NCI-H2196 (cell line): ENCODE results near the gene ATF4.
"Not testable (repeated sequence)": the region's sequence is repeated elsewhere in the genome, so short reads cannot be mapped to it uniquely, and the experiment has no call there.

ENCODE experiments used
- DNase-seq: peaks from one replicate; lab custom pipeline; 2025; ENCODE audit not compliant: unreplicated experiment; lab: John Stamatoyannopoulos, UW

The ATF4 gene

GRCh38 chr22:39489094-39490068, 31.0 kb upstream of the ATF4 start:
- DNase-seq = no peak

DNA sequence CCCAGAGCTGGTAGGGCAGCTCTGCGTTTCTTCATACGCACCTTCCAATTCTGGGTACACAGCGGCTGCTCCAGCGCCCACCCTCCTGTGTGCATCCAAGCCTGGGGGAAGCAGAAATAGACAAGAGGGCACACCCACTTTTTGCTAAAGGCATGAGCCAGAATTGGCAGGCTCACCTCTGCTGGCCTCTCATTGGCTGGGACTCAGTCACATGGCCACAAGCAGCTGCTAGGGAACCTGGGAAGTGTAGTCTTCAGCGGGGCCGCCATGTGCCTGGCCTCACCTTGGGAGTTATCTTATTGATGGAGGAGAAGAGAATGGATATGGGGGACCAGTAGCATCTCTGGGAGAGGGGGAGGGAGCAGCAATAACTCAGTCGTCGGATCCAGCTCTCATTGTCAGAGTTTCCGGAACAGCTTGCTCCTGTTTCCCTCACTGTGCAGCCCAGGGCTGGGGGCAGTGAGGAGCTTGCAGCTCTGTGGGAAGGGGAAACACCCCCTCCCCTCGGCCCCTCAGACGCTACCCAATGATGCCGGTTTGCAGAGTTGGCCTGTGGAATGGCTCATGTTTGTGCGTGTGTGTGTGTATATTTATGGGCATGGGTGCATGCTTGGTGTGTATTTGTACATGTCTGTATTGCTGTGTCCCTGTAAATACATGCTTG, 30.1 kb upstream of the ATF4 start:
- peak; percentile 57 for DNase-seq

- no peak for DNase-seq
These were observed 29.2 kb upstream of the ATF4 start for GRCh38 chr22:39490966-39491680.

DNA sequence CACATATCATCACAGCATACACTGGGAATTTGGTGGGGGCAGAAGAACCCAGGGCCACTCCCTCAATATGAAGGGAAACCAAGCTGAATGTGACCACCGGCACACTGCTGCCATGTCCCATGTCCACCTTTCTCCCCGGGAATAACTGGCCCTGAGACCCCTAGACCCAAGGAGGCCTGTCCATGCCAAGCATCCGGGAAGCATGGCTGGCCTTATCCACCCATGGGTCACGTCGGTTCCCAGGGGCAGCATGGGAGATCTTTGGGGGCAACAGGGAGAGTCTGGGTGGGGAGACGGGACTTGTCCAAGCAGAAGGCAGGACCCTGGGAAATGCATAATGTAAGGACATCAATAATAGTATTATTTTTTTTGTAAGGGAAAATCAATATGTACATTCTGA, 28.7 kb upstream of the ATF4 start:
- DNase-seq = no peak

DNA sequence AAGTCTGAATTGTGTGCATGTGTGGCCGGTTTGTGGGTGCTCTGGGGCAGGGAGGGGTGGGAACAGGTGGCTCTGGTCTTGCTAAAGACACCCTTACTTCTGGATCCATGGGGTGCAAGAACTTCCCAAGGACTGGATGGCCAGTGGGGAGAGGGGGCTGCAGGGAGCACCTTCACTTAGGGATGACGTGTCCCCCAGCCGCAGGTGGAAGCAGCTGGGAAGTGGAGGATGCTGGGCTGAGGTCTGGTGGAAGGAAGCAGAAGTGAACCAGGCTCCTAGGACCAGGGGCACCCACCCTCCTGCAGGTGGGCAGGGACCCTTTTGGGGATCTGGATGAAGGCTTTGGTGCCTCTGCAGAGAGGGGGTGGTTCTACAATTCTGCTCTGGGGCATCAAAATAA, 28.2 kb upstream of the ATF4 start:
- no peak for DNase-seq

DNA sequence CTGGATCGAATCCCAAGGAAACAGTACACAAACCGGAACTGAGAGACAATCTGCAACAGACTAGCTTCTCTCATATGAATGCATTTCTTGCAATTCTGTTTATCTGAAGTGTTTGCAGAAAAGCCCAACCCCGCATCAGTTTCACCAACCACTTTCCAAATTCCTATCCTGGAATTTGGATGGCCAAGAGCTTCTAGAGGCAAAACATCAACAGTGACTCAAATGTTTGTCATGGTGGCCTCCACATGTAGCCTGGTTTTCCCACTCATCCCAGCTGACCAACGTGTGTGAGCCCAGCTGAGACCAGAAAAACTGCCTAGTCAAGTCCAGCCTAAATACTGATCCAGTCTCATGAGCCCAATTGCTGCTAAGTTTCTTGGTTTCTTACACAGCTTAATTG, 26.6 kb upstream of the ATF4 start:
- no peak for DNase-seq

GRCh38 chr22:39494471-39495120, 25.8 kb upstream of the ATF4 start:
- no peak for DNase-seq

DNA sequence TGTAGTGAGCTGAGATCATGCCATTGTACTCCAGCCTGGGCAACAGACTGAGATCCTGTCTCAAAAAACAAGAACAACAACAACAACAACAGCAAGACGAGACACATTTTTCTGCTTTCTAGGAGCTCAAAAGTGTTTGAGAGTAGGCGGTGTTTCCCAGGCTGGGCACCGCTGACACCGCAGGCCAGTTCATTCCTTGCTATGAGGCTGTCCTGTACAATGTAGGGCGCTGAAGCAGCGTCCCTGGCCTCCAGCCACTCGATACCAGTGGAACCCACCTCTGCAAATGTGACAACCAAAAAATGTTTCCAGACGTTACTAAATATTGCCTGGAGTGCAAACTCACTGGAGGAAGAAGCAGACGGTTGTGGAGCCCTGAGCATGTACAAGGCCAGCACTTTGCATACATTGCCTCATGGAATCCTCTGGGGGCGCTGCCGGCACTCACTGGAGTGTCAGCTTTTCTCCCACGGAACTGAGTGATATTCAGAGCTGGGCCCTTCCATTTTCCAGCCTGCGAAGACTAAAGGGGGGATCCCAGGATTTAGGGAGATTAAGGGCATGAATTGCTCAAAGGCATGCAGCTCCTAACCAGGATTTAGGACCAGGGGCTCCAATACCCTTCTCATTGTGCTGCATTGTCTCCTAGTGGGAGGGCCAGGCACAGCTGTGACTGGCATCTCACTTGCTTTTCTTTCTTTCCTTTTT, 24.1 kb upstream of the ATF4 start:
- peak; percentile 8 for DNase-seq

GRCh38 chr22:39497429-39497828, 22.9 kb upstream of the ATF4 start:
- no peak for DNase-seq

DNA sequence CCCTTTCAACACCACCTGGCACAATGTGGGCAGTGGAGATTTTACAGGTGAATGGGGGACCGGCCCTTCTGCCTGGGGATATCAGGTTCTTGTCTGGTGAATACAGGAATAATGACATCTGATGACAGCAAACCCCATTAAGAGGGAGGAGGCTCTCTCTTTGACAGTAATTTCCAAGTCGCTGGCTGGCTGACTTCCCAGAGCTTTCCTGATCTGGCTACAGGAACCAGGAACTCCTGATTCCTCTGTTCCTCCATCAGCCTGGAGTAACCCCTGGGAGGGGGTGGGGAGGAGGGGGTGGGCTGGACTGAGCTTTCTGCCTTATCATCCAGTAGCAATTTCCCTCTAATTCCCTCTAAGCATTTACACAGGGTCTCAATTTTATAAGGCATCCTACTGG, 22.0 kb upstream of the ATF4 start:
- DNase-seq = peak; percentile 67

DNA sequence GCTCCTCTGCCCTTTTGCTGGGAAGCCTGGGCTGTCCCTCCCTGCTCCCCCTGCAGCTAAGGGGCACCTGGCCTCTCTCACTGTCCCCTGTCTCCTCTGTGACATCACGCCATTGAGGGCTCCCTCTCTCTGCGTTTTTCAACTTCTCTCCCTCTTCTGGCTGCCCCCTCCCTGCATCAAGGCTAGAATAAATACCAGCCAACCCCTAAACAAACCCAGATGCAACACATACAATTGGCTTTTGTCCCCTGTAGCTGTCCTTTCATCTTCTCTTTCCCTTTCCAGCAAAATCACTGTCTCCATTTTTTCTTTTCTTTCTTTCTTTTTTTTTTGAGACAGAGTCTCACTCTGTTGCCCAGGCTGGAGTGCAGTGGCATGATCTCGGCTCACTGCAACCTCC, 21.6 kb upstream of the ATF4 start:
- DNase-seq = no peak

DNA sequence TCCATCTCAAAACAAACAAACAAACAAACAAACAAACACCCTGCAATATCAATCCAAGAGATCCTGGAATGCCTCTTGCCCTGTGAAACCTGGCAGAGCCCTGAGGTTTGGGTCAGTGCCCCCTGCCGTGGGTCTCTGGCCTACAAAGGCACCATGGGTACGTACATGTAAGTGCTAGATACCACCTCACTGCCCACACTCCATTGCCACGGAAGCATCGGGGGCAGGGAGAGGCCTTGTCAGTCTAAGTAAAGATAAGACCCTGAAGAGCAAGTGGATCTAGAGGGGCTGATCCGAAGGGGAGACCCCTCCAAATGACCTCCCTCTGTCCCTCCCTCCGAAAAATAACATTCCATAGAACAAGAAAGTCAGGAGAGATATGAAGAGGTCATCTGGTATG, 20.3 kb upstream of the ATF4 start:
- no peak for DNase-seq

DNA sequence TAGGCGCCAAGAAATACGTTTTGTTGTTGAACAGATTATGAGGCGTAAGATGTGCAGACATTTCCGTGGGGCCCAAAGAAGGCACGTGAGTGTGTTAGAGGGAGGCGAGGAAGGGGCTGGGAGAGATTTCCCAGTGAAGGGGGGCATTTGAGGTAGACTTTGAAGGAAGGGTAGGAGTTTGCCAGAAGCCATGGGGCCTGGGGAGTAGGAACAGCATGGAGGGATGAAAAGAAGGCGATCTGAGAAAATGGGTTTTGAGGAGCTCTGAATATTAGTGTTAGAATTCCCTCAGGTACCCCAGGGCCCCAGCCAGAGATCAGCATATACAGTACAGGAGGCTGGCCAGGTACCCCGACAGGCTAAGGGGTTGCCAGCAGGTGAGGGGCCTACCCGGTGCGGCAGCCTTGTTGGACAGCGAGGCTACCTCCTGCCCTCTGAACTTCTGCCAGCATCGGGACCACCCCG, 18.7 kb upstream of the ATF4 start:
- DNase-seq = no peak

DNA sequence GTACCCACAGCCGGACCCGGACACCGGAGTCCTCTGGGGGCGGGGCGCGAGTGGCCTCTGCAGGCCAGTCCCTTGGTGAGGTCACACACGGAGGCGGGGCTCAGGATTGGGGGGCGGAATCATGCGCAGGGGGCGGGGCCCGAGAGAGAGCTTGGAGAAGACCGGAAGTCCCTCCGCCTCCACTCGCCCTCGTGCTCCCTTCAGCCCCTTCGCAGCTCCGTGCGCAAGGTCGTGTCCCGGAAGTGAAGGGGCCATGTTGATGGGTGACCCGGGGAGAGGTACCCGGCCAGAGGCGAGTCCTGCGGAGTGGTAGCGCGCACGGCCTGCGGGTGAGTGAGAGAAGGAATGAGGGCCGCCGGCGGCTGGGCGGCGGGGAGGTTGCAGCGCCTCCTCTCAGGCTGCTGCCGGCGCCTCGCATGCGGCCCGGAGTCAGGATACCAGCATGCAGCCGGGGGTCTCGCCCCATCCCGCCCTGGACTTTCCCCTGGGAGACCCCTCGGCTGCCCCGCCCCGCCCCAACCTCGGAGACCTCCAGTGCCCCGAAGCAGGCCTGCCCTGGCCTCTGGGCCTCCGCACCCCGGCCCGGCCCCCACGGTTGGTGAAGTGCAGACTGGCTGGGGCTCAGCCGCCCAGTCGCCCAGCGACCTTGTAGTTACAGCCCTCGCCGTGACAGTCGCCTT, 18.1 kb upstream of the ATF4 start, which contains the start of gene MIEF1:
Gene MIEF1 (plus strand): TSS at position 182 of the 680 bp plus-strand sequence. CDS start 9,005 bp downstream, outside the sequence.
- DNase-seq = peak; percentile 87

GRCh38 chr22:39502789-39503409, 17.5 kb upstream of the ATF4 start:
- DNase-seq = no peak

DNA sequence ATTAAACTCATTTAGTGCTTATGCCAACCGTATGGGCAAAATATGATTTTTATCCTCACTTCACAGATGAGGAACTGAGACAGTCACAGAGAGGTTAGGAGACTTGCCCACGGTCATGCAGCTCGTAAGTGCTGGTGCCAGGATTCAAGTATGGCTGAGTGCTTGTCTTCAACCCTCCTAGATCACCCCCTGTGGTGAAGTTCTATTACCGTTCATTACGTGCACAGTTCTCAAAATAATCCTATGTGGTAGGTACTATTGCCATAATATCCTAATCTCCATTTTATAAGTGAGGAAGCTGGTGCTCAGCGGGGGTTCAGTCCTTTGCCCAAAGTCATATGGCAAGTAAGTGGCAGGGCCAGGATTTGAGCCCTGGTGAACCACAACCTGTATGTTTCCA, 16.7 kb upstream of the ATF4 start:
- no peak for DNase-seq

DNA sequence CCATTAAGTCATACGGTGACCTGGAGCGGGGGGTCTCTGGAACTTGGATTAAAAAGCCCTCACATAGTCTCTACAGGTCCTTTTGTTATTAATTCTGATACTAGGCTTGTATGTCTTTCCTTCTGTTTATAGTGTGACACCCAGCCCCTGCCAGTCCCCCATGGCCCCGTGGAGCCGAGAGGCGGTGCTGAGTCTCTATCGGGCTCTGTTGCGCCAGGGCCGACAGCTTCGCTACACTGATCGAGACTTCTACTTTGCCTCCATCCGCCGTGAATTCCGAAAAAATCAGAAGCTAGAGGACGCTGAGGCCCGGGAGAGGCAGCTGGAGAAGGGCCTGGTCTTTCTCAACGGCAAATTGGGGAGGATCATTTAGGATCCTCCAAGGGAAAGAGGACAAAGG, 16.3 kb upstream of the ATF4 start:
- DNase-seq = no peak

DNA sequence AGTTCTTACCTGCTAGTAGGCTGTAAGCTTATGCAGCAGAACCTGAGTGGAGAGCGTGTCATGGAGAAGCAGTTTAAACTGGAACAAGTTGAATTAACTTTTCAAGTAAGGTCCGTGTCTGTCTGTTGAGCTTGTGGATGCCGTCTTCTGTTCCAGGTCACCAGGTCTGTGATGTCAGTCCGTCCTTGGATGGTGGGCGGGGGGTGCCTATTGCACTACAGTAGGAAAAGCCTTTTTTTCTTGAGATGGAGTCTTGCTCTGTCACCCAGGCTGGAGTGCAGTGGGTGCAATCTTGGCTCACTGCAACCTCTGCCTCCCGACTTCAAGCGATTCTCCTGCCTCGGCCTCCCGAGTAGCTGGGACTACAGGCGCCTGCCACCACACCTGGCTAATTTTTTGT, 13.3 kb upstream of the ATF4 start:
- not testable (repeated sequence) for DNase-seq

DNA sequence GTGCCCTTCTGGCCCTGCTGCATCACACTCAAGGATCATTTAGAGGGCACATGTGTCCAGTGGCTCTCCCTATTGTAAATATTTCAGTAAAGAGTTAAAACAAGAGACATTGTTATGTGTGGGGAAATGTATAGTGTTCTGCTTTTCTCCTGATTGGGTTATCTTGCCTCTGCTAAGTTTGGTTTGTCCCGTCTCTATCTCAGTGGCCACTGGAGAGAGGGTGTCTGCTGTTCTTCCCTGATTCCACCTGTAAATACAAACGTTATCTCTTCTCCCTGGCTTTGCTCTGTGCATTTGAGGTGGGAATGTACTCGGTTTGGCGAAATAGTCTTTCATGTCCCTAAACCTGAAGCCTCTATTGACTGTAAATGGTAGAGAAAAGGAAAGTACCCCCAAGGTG, 12.0 kb upstream of the ATF4 start:
- no peak for DNase-seq
